MV-4-11 (cell line): ENCODE measurements around the gene XRN2.
"Not testable (repeated sequence)": the region's sequence is repeated elsewhere in the genome, so short reads cannot be mapped to it uniquely, and the experiment has no call there.

ENCODE experiments used
- DNase-seq: peaks from one replicate; lab custom pipeline; 2025; lab: John Stamatoyannopoulos, UW

Gene XRN2

GRCh38 chr20:21352703-21353102 lies 49.6 kb downstream of the XRN2 start:
- DNase-seq: no peak

GRCh38 chr20:21353236-21353635 lies 50.1 kb downstream of the XRN2 start:
- DNase-seq: no peak

GRCh38 chr20:21355981-21356380 lies 52.9 kb downstream of the XRN2 start:
- DNase-seq: no peak

GRCh38 chr20:21356386-21356785 lies 53.3 kb downstream of the XRN2 start:
- DNase-seq: no peak

- DNase-seq: no peak
Measured at GRCh38 chr20:21357844-21358243, 54.7 kb downstream of the XRN2 start.

GRCh38 chr20:21358737-21359136 lies 55.6 kb downstream of the XRN2 start:
- no peak for DNase-seq

- peak; percentile 70 for DNase-seq
Measured at GRCh38 chr20:21360705-21361104, 57.6 kb downstream of the XRN2 start.

- DNase-seq: peak; percentile 83
Measured at GRCh38 chr20:21361266-21361665, 58.1 kb downstream of the XRN2 start.

GRCh38 chr20:21364413-21364812 lies 61.3 kb downstream of the XRN2 start:
- no peak for DNase-seq

- no peak for DNase-seq
Measured at GRCh38 chr20:21365771-21366170, 62.6 kb downstream of the XRN2 start.

GRCh38 chr20:21366273-21366672 lies 63.1 kb downstream of the XRN2 start:
- not testable (repeated sequence) for DNase-seq

- no peak for DNase-seq
Measured at GRCh38 chr20:21368791-21369190, 65.7 kb downstream of the XRN2 start.

GRCh38 chr20:21371193-21371592 lies 68.1 kb downstream of the XRN2 start:
- no peak for DNase-seq

- no peak for DNase-seq
Measured at GRCh38 chr20:21372016-21372415, 68.9 kb downstream of the XRN2 start.

GRCh38 chr20:21373436-21373835 lies 70.3 kb downstream of the XRN2 start:
- no peak for DNase-seq

- DNase-seq: no peak
Measured at GRCh38 chr20:21376626-21377025, 73.5 kb downstream of the XRN2 start.

- no peak for DNase-seq
Measured at GRCh38 chr20:21377701-21378100, 74.6 kb downstream of the XRN2 start.

- no peak for DNase-seq
Measured at GRCh38 chr20:21378259-21378658, 75.1 kb downstream of the XRN2 start.

- no peak for DNase-seq
Measured at GRCh38 chr20:21380711-21381110, 77.6 kb downstream of the XRN2 start.

- DNase-seq: no peak
Measured at GRCh38 chr20:21381619-21382018, 78.5 kb downstream of the XRN2 start.

GRCh38 chr20:21384308-21384892 lies 81.3 kb downstream of the XRN2 start:
- DNase-seq: no peak

GRCh38 chr20:21386111-21386510 lies 83.0 kb downstream of the XRN2 start:
- no peak for DNase-seq

GRCh38 chr20:21387528-21387927 lies 84.4 kb downstream of the XRN2 start:
- no peak for DNase-seq

- no peak for DNase-seq
Measured at GRCh38 chr20:21388566-21388965, 85.4 kb downstream of the XRN2 start.

- DNase-seq: peak; percentile 8
Measured at GRCh38 chr20:21389368-21389767, 86.2 kb downstream of the XRN2 start.
